Astrocyte of the cerebellum (primary cell): ENCODE measurements around the gene VAT1L.

ENCODE experiments used
- DNase-seq: peaks from one replicate; pipeline ENCODE4 v3.0.0-alpha.2; 2011; ENCODE audit warnings: low read depth
- H3K4me3 ChIP-seq: 2 replicates; pipeline ENCODE4 v1.5.1; 2011; ENCODE audit warnings: mild to moderate bottlenecking, low read depth, low read length, moderate library complexity
- in situ Hi-C: cut with HindIII; loops from 2 replicates; pipeline ENCODE4 v1.10.0; 2017; ENCODE audit warnings: low sequenced_read_pairs
- TF ChIP-seq, protein P1 (sequence below): IDR thresholded peaks from 2 replicates; pipeline ENCODE4 v1.5.1; 2012; ENCODE audit warnings: low read length, low read depth, moderate library complexity, mild to moderate bottlenecking; ENCODE audit errors: missing control alignments

VAT1L gene

DNA sequence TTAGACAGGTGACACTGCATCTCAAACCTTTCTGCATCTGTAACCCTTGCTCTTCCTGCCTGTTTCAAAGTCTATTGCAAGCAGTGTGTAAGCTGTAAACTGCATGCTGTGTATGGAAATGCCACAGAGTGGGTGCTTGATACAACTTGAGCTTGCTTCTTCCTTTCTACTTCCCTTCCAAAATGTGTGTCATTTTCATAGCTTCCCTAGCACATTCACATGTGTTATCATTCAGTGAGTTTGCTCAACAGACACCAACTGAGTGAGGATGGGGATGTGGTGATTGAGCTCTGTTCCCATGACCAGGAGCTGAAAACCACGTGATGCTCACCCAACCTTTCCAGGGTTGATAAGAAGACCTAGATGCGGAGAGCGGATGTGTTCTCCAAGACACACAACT is 111.1 kb downstream of the VAT1L start:
- in situ Hi-C loops, result no loop called here
- TF ChIP-seq, protein P1, sequence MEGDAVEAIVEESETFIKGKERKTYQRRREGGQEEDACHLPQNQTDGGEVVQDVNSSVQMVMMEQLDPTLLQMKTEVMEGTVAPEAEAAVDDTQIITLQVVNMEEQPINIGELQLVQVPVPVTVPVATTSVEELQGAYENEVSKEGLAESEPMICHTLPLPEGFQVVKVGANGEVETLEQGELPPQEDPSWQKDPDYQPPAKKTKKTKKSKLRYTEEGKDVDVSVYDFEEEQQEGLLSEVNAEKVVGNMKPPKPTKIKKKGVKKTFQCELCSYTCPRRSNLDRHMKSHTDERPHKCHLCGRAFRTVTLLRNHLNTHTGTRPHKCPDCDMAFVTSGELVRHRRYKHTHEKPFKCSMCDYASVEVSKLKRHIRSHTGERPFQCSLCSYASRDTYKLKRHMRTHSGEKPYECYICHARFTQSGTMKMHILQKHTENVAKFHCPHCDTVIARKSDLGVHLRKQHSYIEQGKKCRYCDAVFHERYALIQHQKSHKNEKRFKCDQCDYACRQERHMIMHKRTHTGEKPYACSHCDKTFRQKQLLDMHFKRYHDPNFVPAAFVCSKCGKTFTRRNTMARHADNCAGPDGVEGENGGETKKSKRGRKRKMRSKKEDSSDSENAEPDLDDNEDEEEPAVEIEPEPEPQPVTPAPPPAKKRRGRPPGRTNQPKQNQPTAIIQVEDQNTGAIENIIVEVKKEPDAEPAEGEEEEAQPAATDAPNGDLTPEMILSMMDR, result no peak
- DNase-seq, result no peak
- H3K4me3 ChIP-seq, result no peak overlapping the region

DNA sequence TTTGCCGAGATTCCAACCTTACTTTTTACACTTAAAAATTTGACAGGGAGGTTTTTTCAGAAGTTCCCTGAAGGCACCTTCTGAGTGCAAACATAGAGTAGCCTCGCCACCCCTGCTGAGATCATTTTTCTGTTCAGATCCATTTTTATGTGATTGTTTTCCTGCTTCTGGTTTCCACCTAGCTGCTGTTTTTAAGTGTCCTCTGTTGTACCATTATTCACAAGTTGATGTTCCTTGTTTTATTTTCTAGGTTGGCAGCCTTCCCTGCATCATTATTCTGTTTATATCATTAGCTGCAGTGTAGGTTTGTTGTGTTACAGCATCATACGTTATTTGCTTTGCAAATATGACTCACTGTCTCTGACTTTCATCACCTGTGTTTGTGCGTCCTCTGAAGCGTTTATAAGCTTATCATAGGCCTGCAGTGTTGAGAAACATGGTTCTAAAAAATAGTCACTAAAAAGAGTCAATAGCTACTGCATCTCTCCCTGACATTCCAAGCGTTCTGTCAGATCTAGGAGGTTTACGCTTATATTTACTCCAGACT is 117.1 kb downstream of the VAT1L start:
- TF ChIP-seq, protein P1, result no peak
- no peak for DNase-seq
- in situ Hi-C loops, result loop anchor here (5.0 kb wide), 1 partner anchor 83 kb away; no protein-coding TSS in a partner anchor

DNA sequence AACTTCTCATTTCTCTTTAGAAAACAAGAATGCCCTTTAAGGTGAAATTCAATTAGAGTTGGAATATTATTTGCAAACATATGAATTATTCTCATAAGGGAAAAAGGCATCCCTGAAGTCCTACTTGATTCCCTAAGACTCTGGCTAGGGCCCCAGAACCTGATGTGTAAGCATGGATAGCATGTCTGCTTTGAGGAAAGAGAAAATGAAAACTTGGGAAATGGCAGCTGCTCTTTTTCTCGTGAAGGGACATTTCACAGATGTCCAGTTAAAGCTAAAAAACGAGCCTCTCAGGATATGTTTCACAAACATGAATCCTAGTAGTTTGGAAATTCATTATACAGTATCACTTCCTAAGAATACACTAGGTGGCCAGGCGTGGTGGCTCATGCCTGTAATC is 121.7 kb downstream of the VAT1L start:
- TF ChIP-seq, protein P1, result no peak
- in situ Hi-C loops, result no loop called here
- no peak overlapping the region for H3K4me3 ChIP-seq
- DNase-seq, result no peak

More for the DNA sequence above, 117.1 kb downstream of the VAT1L start:
- H3K4me3 ChIP-seq, result no peak overlapping the region

DNA sequence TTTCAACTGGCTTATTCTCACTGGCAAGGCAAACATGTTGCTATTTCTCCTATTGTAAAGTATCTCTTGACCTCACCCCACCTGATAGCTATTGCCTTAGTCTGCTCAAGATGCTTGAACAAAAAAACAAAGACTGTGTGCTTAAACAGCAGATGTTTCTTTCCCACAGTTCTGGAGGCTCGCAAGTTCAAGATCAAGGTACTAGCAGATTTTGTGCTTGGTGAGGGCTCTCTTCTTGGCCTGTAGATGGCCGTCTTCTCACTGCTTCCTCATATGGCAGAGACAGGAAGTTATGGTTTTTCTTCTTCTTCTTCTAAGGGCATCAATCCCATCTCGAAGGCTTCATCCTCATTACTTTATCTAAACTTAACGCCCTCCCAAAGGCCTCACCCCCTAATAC is 124.3 kb downstream of the VAT1L start:
- in situ Hi-C loops, result no loop called here

DNA sequence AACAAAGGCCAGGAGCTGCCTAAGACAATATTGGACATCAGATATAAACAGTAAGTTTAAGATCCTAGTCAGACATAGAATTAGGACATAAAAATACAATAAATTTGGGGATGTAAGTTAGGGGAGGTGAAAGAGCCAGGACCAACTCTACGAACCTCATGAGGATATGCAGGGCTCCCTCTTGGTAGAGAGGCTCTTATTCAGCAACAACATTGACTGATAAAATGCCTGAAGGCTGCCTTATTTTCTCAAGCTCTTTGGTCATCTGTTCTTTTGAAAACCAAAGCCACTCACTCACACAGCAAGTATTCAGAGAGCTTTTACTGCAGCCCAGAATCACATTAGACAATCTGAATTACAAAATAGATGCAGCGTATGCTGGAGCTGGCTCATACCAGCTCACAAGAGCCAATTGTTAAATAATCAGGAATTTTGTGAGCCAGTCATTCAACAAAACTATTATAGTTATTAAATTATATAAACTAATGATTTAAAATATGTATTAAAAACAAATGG is 125.4 kb downstream of the VAT1L start:
- no peak overlapping the region for H3K4me3 ChIP-seq
- DNase-seq, result no peak
- in situ Hi-C loops, result no loop called here
- TF ChIP-seq, protein P1, result no peak

More for the DNA sequence above, 124.3 kb downstream of the VAT1L start:
- no peak for DNase-seq
- TF ChIP-seq, protein P1, result no peak
- H3K4me3 ChIP-seq, result no peak overlapping the region

DNA sequence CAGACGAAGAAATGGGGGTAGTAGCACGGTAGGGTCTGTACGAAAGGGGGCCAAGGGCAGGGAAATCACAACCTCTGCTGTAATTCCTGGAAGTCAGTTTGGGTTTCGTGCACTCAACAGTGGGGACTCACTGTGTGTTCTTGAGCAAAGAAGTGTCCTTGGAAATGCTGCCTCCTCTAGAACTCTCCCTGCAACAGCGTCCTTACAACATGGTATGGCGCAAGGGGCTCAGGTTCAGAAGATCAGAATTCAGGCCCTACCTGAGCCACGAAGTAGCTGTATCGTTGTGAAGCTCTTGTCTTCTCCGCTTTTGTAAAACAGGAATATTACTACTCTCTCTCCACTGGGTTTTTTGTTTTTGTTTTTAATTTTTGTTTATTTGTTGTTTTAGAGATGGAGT is 127.7 kb downstream of the VAT1L start:
- in situ Hi-C loops, result no loop called here

More for the DNA sequence above, 127.7 kb downstream of the VAT1L start:
- no peak overlapping the region for H3K4me3 ChIP-seq
- DNase-seq, result no peak
- TF ChIP-seq, protein P1, result no peak
